ENCODE measurements around the gene HEXD.

- TF ChIP-seq CTCF (IDR thresholded peaks at IDR 0.05; ENCODE audit: borderline replicate concordance, extremely low read depth, low read length, poor library complexity, severe bottlenecking) (no peak), EZH2 (IDR thresholded peaks at IDR 0.05; ENCODE audit: borderline replicate concordance, low read depth, low read length, severe bottlenecking) (no peak)
These were observed 24.7 kb downstream of the HEXD start for GRCh38 chr17:82442643-82443464.

All from DND-41 (cell line).